Spleen (tissue), 11 donors: ENCODE data around the gene ZC3H4. TPM values are rescaled to one million over a fixed set of nuclear protein-coding genes. Genes with fewer than 3 reads are reported as not detected.
"Not testable (repeated sequence)": the region's sequence is repeated elsewhere in the genome, so short reads cannot be mapped to it uniquely, and the experiment has no call there.

ENCODE experiments used
- DNase-seq: peaks from one replicate; pipeline ENCODE4 v3.0.0-alpha.2; 2020
- H3K27ac ChIP-seq, 8 donors: fragments of 200-600 bp; sonication (generic) in 7 of 8; 1 replicate in 4 of 8; 2 replicates in 4 of 8; pipeline versions ENCODE4 v1.5.0 to v1.8.0; 2016 to 2021; ENCODE audit warnings: inconsistent platforms in 4 of 8, mild to moderate bottlenecking in 4 of 8, moderate library complexity in 1 of 8
- H3K27me3 ChIP-seq, 7 donors: fragments of 200-600 bp; sonication (generic) in 6 of 7; replicated peaks in 1 of 7; 1 replicate in 4 of 7; 2 replicates in 3 of 7; pipeline versions ENCODE4 v1.5.0 to v1.8.0; 2016 to 2021; ENCODE audit warnings: inconsistent platforms in 3 of 7, mild to moderate bottlenecking in 1 of 7
- H3K36me3 ChIP-seq, 6 donors: fragments of 200-600 bp; sonication (generic) in 5 of 6; 1 replicate in 4 of 6; 2 replicates in 2 of 6; pipeline versions ENCODE4 v1.5.0 to v1.8.0; 2016 to 2021; ENCODE audit warnings: inconsistent platforms in 2 of 6
- H3K4me1 ChIP-seq, 6 donors: fragments of 200-600 bp; sonication (generic) in 5 of 6; 1 replicate in 3 of 6; 2 replicates in 3 of 6; pipeline versions ENCODE4 v1.5.0 to v1.8.0; 2016 to 2021; ENCODE audit warnings: inconsistent platforms in 3 of 6
- H3K4me3 ChIP-seq, 8 donors: fragments of 200-600 bp; sonication (generic) in 7 of 8; 1 replicate in 4 of 8; 2 replicates in 4 of 8; pipeline versions ENCODE4 v1.5.0 to v1.8.0; 2016 to 2021; ENCODE audit warnings: inconsistent platforms in 4 of 8, mild to moderate bottlenecking in 4 of 8, moderate library complexity in 2 of 8
- H3K9me3 ChIP-seq, 8 donors: fragments of 200-600 bp; sonication (generic) in 7 of 8; 1 replicate in 4 of 8; 2 replicates in 4 of 8; pipeline versions ENCODE4 v1.5.0 to v1.8.0; 2016 to 2021; ENCODE audit warnings: inconsistent platforms in 4 of 8
- CTCF ChIP-seq, 11 experiments: fragments of 200-600 bp in 7 of 11; fragments of 450-650 bp in 4 of 11; sonication (generic) in 4 of 11; IDR thresholded peaks in 8 of 11; conservative IDR thresholded peaks in 3 of 11; 1 replicate in 7 of 11; 2 replicates in 4 of 11; pipeline versions ENCODE4 v1.4.0 to v1.8.0; 2016 to 2021; ENCODE audit warnings: antibody characterized with exemption in 11 of 11, inconsistent platforms in 4 of 11, mild to moderate bottlenecking in 1 of 11
- POLR2A ChIP-seq, 3 donors: fragments of 450-650 bp; IDR thresholded peaks; one replicate each; pipeline ENCODE4 v1.5.1; 2017; ENCODE audit warnings: antibody characterized with exemption in 3 of 3, mild to moderate bottlenecking in 1 of 3
- POLR2AphosphoS5 ChIP-seq, 3 donors: sonication (generic); formaldehyde crosslinking; IDR thresholded peaks; one replicate each; pipeline ENCODE4 v1.5.1; 2017; ENCODE audit warnings: antibody characterized with exemption in 3 of 3
- WGBS, 5 donors: extraction: QIAGEN DNeasy Blood & Tissue Kit in 3 of 5; methylation state at CpG; one replicate each; pipeline versions ENCODE4 v1.1.5 to v1.1.7; 2013 to 2018; 5-methylcytosine and 5-hydroxymethylcytosine counted together
- intact Hi-C: fragments of 100-400 bp; cut with DNase I; formaldehyde crosslinking; loops from one replicate; pipeline ENCODE4 v1.15.0; 2023; ENCODE audit warnings: low total_unique reads
- polyA plus RNA-seq, 3 donors: library from polyadenylated mRNA; stranded (reverse); fragments of 200-250 nt; gene quantifications; one replicate each; pipeline ENCODE4 v1.2.1, GENCODE V29; 2013
- total RNA-seq, 7 donors: library from RNA; depleted of rRNA in 3 of 7; stranded (reverse); fragments of >200 nt in 3 of 7; fragmentation: NEBNext Ultra II Directional in 4 of 7; extraction: Animal tissue kit (Norgen Biotek cat#: 25700) in 4 of 7; gene quantifications; one replicate each; pipeline versions ENCODE4 v1.1.0 to v1.2.1, GENCODE V29; 2016 to 2021
- donor health status: healthy with polysubstance abuse.
- donor health status: DM: no; HTN: no; CAD: no; lungs with moderate emphysema.
- donor health status: DM: no; HTN: no; CAD: no.
- donor health status: Bipolar disorder and iron deficiency.
- donor health status: healthy.
- donor health status: DM: no; HTN: no; CAD: no.
- donor health status: DM: yes; HTN: yes; CAD: no.

ZC3H4 gene
- total and polyA plus RNA-seq, 10 donors = 6.0 to 68.7 (median 33.4) TPM

- no peaks in the 10 kb centered on the region for H3K36me3 ChIP-seq
- intact Hi-C loops = no loop called here
- no peaks in the 10 kb centered on the region for H3K27me3 ChIP-seq
- no peak for DNase-seq
- no peak for TF ChIP-seq POLR2A (IDR thresholded peaks at IDR 0.05)
- no peak for TF ChIP-seq POLR2AphosphoS5 (IDR thresholded peaks at IDR 0.05)
- no peak for TF ChIP-seq CTCF (IDR thresholded peaks at IDR 0.05 in 8 of 11, conservative IDR thresholded peaks at IDR 0.05 in 3 of 11)
- H3K4me1 ChIP-seq = no peaks in the 10 kb centered on the region
- H3K27ac ChIP-seq = no peak overlapping the region
- H3K4me3 ChIP-seq = no peak overlapping the region
- WGBS, 5 donors = 61 to 77% (median 64%) methylated on average over 2 of the region's 2 CpGs
- no peaks in the 10 kb centered on the region for H3K9me3 ChIP-seq
Measured at GRCh38 chr19:47057328-47057727, 56.2 kb downstream of the ZC3H4 start.

GRCh38 chr19:47056411-47056810 is 57.2 kb downstream of the ZC3H4 start:
- H3K27ac ChIP-seq = no peak overlapping the region
- no peaks in the 10 kb centered on the region for H3K27me3 ChIP-seq
- H3K4me1 ChIP-seq = no peaks in the 10 kb centered on the region
- no peak overlapping the region for H3K4me3 ChIP-seq
- DNase-seq = no peak
- intact Hi-C loops = no loop called here
- TF ChIP-seq CTCF (IDR thresholded peaks at IDR 0.05 in 8 of 11, conservative IDR thresholded peaks at IDR 0.05 in 3 of 11) = no peak
- TF ChIP-seq POLR2AphosphoS5 (IDR thresholded peaks at IDR 0.05) = no peak
- no peak for TF ChIP-seq POLR2A (IDR thresholded peaks at IDR 0.05)
- no peaks in the 10 kb centered on the region for H3K36me3 ChIP-seq
- WGBS, 5 donors = 66 to 90% (median 78%) methylated on average over 5 of the region's 5 CpGs
- no peaks in the 10 kb centered on the region for H3K9me3 ChIP-seq

- peaks cover 6 to 28% (median 17%) of the 10 kb centered on the region in 6 donors for H3K4me1 ChIP-seq
- H3K4me3 ChIP-seq, H3K36me3 ChIP-seq, H3K27ac ChIP-seq, intact Hi-C loops, H3K9me3 ChIP-seq, H3K27me3 ChIP-seq, DNase-seq: not testable (repeated sequence)
- 86 to 94% (median 90%) methylated on average over 3 of the region's 3 CpGs for WGBS, 5 donors
Measured at GRCh38 chr19:47050562-47050961, 63.0 kb downstream of the ZC3H4 start.

- WGBS, 5 donors = 55 to 61% (median 60%) methylated on average over 9 of the region's 9 CpGs
- Histone ChIP-seq H3K9me3 (no peaks in the 10 kb centered on the region), H3K4me3 (peak overlapping the region in 6 of 8 donors; percentile 97 to 99 (median 99)), H3K27me3 (no peaks in the 10 kb centered on the region), H3K36me3 (peaks cover 0 to 19% (median 5%) of the 10 kb centered on the region in 6 donors), H3K4me1 (peaks cover 6 to 28% (median 17%) of the 10 kb centered on the region in 6 donors), H3K27ac (peak overlapping the region in 4 of 8 donors; percentile 16 to 94 (median 63))
- DNase-seq = no peak
- TF ChIP-seq POLR2A (IDR thresholded peaks at IDR 0.05) (no peak), CTCF (IDR thresholded peaks at IDR 0.05 in 8 of 11, conservative IDR thresholded peaks at IDR 0.05 in 3 of 11) (no peak), POLR2AphosphoS5 (IDR thresholded peaks at IDR 0.05) (no peak)
- intact Hi-C loops = no loop called here
Measured at GRCh38 chr19:47049307-47049700, 64.3 kb downstream of the ZC3H4 start.
